GM18519 (cell line): ENCODE data around the gene SRCIN1.
"Not testable (repeated sequence)": the region's sequence is repeated elsewhere in the genome, so short reads cannot be mapped to it uniquely, and the experiment has no call there.

Source experiments
- ATAC-seq: cut with Tn5 transposase; IDR thresholded peaks from one replicate; pipeline ENCODE4 v1.9.1; 2021; ENCODE audit warnings: mild to moderate bottlenecking, moderate library complexity; ENCODE audit not compliant: unreplicated experiment, low FRiP score

Gene SRCIN1, protein sequence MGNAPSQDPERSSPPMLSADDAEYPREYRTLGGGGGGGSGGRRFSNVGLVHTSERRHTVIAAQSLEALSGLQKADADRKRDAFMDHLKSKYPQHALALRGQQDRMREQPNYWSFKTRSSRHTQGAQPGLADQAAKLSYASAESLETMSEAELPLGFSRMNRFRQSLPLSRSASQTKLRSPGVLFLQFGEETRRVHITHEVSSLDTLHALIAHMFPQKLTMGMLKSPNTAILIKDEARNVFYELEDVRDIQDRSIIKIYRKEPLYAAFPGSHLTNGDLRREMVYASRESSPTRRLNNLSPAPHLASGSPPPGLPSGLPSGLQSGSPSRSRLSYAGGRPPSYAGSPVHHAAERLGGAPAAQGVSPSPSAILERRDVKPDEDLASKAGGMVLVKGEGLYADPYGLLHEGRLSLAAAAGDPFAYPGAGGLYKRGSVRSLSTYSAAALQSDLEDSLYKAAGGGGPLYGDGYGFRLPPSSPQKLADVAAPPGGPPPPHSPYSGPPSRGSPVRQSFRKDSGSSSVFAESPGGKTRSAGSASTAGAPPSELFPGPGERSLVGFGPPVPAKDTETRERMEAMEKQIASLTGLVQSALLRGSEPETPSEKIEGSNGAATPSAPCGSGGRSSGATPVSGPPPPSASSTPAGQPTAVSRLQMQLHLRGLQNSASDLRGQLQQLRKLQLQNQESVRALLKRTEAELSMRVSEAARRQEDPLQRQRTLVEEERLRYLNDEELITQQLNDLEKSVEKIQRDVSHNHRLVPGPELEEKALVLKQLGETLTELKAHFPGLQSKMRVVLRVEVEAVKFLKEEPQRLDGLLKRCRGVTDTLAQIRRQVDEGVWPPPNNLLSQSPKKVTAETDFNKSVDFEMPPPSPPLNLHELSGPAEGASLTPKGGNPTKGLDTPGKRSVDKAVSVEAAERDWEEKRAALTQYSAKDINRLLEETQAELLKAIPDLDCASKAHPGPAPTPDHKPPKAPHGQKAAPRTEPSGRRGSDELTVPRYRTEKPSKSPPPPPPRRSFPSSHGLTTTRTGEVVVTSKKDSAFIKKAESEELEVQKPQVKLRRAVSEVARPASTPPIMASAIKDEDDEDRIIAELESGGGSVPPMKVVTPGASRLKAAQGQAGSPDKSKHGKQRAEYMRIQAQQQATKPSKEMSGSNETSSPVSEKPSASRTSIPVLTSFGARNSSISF

DNA sequence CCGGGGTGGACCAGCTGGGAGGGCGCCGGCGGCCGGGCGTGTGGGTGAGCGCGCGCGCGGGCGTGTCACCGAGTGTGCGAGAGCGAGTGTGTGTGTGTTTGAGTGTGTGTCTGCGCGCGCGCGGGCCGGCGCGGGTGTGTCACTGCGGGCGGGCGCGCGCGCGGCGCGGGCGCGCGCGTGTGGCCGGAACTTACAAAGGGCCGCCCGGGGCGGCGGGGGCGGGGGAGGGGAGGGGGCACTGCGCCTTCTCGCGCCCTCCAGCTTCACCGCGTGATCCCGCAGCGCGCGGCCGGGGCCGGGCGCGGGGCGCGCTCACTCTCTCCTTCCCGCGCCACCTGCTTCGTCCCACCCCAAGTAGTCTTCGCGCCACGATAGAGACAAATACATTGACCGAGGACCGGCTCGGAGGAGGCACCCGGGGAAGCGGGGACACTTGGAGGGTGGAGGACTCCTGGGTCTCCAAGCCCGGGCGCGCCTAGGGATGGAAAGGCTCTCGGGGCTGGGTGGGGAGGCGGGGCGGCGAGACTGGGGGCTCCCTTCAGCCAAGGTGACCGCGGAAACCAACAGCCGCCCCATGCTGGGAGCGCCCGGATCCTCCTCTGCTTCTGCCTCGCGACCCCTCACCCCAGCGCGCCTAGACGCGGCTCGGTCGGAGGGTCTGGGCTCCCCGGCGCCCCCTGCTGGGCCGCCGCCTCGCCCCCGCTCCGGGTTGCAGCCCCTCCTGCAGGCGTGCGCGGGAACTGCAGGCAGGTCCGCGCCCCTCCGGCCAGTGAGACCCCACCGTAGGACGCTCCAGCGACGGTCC lies at the start of gene SRCIN1:
TSS of gene SRCIN1 (minus strand) at position 112 of the 805 bp plus-strand sequence. CDS start 247 bp downstream, outside the sequence.
- ATAC-seq: no peak

DNA sequence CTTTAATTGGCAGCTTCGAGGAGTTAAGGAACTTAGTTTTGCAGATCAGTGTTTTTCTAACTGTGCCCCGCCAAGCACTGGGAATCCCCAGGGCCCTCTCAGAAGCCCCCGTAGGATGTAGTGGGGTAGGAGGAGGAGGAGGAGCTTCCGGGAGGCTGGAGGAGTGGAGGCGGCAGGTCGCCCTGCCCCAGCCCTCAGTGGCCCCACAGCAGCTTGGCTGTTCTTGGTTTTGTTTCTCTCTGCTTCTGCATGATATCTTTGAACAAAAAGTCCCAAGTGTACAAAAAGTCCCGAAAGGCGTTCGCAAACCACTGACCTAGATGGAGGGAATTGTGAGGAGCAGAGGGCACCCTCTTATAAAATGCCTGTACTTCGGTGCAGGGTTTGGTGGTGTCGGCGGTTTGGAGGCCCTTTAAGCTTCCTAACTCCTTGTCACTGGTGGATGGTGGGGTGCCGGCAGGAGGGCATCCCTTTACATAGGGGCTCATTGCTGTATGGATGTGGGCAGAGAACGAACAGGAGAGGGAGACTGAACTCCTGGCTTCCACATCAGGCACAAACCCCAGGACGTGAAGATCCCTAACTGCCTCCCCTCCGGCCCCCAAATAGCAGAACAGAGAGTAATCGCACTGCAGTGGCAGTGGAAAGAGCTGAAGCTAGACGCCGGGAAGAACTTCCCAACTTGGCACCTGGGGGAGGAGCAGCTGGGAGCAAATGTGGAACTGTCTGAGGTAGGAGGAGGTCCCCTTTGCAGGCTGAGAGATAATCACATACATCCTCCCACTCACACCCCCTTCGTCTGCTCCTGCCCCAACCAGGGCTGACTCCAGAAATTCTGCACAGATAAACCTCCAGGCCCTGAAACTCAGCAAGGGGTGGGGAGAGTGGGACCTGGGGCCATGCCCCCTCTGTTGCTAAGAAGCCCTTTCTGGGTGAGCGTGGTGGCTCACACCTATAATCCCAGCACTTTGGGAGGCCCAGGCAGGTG lies 49.0 kb upstream of the SRCIN1 start:
- no peak for ATAC-seq

DNA sequence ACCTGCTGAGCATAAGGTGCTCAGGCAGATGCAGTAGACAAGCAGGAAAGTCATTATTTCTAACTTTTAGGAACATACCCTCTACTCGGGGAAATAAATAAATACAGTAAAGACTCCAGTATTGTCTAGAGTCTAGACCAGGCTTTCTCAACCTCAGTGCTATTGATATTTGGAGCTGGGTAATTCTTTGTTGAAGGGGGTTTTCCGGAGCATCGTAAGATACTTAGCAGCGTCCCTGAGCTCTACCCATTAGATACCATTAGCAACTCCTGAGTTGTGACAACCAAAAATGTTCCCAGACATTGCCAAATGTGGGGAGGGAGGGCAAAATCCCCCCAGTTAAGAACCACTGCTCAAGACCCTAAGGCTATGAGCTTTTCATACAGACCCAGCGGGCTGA lies 47.9 kb upstream of the SRCIN1 start:
- no peak for ATAC-seq

DNA sequence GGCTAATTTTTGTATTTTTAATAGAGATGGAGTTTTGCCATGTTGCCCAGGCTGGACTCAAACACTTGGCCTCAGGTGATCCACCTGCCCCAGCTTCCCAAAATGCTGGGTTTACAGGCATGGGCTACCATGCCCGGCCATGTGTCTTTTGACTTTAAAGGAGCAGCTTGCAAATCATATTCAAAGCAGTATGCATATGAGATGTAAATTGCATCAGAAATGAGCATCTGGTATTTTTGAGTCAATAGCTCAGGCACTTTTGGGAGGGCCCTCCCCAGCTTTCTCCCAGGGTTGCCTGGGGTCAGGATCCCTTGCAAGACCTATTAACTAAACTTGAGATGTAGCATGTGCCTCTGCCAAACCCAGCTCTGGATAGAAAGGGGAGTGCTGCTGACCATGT lies 47.5 kb upstream of the SRCIN1 start:
- no peak for ATAC-seq

DNA sequence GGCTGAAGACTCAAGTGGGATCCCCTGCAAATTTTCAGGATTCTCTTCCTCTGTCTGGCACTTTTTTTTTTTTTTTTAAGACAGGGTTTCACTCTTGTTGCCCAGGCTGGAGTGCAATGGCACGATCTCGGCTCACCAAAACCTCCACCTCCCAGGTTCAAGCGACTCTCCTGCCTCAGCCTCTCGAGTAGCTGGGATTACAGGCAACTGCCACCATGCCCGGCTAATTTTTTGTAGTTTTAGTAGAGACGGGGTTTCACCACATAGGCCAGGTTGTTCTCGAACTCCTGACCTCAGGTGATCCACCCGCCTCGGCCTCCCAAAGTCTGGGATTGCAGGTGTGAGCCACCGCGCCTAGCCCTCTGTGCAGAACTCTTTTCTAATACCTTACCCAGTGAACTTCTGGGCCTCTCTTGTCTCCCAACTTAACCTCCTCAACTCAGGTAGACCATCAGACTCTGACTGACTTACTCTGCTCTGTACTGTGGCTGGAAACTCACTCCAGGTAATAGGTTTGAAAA lies 45.0 kb upstream of the SRCIN1 start:
- not testable (repeated sequence) for ATAC-seq

DNA sequence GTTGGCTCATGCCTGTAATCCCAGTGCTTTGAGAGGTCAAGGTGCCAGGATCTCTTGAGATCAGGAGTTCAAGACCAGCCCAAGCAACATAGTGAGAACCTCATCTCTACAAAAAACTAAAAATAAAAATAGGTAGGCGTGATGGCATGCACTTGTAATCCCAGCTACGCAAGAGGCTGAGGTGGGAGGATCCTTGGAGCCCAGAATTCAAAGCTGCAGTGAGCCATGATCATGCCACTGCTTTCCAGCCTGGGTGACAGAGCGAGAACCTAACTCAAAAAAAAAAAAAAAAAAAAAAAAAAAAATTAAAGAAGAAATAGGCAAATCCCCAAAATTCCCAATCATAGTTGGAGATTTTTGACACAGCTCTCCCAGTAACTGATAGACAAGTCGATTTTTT lies 32.2 kb upstream of the SRCIN1 start:
- ATAC-seq: no peak

DNA sequence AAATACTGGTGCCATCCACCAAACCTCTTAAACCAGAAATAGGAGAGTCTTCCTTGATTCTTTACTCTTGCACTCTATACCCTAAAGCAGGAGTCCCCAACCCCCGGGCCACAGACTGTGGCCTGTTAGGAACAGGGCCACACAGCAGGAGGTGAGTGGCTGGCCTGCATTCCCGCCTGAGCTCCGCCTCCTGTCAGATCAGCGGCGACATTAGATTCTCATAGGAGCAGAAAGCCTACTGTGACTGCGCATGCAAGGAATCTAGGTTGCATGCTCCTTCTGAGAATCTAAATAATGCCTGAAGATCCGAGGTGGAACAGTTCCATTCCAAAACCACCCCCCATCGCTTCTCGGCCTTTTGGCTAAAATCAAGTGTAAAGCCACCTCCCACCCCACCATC lies 30.3 kb upstream of the SRCIN1 start:
- ATAC-seq: no peak

DNA sequence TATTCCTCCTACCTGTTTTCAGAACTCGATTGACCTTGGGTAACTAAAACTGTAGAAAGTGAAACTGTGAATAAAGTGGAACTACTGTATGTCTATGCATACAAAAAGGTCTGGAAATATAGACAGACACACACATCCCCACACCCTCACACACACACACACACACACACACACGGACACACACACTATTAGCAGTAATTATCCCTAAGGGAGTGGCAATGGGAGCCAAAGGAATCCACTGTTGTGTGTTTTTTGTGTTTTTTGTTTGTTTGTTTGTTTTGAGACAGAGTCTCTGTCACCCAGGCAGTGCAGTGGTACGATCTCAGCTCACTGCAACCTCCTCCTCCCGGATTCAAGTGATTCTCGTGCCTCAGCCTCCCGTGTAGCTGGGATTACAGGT lies 26.6 kb upstream of the SRCIN1 start:
- no peak for ATAC-seq

DNA sequence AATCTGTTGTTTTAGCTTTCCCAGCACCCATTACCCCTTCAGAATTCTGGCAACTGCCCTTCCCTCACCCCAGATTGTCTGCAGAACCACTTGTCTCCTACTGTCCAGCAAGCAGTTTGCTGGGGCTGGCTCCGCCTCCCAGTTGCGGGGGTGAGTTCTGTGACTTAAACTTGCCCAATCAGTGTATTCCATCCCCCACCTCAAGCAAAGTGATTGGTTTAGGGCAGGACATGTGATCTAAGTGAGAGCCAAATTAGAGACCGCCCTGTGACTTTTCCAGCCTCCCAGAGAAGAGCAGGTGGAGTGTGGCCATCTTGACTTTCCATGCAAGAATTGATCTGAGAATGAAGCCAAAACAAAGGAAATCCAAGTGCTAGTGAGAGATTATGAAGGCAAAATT lies 22.7 kb upstream of the SRCIN1 start:
- no peak for ATAC-seq

DNA sequence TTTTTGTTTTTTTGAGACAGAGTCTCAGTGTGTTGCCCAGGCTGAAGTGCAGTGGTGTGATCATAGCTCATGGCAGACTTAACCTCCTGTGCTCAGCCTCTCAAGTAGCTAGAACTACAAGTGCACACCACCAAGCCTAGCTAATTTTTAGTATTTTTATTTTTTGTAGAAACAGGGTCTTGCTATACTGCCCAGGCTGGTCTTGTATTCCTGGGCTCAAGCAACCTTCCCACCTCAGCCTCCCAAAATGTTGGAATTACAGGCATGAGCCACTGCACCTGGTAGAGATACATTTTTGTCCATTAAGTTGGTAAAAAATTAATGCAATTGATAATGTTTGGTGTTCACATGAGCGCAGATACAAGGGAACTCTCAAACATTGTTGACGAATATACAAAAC lies 22.2 kb upstream of the SRCIN1 start:
- no peak for ATAC-seq

DNA sequence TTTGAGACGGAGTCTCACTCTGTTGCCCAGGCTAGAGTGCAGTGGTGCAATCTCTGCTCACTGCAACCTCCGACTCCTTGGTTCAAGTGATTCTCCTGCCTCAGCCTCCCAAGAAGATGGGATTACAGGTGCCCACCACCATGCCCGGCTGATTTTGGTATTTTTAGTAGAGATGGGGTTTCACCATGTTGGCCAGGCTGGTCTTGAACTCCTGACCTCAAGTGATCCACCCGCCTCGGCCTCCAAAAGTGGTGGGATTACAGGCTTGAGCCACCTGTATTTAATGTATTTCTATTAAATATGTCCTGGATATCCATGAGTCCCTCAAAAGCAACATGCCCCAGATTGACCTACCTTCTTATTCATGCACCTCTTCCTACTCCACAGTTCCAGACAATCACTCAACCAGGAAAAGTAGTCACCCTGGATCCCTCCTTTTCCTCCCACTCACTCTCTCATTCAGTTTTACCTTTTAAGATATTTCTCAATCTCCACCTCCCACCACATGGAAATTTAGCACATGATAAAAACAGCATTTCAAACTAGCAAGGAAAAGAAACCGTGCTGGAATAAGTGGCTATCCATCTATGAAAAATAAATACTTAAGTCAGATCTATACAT lies 21.0 kb upstream of the SRCIN1 start:
- not testable (repeated sequence) for ATAC-seq

DNA sequence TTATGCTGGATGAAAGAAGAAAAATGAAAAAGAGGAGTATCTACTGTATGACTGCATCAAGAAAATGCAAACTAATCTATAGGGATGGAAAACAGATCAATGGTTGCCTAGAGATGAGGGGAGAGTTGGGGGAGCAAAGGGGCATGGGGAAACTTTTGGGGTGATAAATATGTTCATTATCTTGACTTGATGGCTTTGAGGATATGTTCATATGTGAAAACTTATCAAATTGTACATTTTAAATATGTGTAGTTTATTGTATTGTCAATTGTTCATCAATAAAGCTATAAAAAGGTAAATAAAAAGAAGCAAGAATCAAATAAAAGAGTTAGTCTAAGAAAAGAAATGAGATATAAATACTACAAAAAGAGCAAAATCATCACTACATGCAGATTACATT lies 19.7 kb upstream of the SRCIN1 start:
- ATAC-seq: no peak

DNA sequence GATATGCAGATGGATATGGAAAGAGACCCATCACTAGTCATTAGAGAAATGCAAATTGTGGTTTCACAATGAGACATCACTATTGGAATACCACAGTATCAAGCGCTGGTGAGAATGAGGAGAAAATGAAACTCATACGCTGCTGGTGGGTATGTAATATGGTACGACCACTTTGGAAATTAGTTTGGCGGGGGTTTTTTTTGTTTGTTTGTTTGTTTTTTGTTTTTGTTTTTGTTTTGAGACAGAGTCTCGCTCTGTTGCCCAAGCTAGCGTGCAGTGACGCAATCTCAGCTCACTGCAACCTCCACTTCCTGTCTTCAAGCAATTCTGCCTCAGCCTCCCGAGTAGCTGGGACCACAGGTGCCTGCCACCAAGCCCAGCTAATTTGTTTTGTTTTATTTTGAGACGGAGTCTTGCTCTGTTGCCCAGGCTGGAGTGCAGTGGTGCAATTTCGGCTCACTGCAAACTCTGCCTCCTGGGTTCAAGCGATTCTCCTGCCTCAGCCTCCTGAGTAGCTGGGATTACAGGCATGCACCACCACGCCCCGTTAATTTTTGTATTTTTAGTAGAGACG lies 19.1 kb upstream of the SRCIN1 start:
- not testable (repeated sequence) for ATAC-seq

DNA sequence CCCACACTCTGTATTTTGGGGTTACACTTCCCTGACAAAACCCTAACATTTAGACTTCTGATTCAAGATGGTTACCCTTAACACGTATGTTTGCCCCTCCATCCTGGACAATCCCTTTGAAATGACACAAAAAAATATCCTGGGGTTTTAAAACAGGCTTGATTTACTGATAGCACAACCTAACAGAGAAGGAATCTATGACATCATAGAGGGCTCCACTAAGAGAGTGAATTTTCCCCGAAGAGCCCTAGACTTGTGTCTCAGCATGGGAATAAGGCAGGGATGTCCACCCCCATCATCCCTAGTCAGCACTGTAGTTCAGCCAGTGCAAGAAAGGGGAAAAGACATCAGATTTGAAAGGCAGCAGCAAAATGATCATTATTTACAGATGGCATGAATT lies 15.8 kb upstream of the SRCIN1 start:
- no peak for ATAC-seq

DNA sequence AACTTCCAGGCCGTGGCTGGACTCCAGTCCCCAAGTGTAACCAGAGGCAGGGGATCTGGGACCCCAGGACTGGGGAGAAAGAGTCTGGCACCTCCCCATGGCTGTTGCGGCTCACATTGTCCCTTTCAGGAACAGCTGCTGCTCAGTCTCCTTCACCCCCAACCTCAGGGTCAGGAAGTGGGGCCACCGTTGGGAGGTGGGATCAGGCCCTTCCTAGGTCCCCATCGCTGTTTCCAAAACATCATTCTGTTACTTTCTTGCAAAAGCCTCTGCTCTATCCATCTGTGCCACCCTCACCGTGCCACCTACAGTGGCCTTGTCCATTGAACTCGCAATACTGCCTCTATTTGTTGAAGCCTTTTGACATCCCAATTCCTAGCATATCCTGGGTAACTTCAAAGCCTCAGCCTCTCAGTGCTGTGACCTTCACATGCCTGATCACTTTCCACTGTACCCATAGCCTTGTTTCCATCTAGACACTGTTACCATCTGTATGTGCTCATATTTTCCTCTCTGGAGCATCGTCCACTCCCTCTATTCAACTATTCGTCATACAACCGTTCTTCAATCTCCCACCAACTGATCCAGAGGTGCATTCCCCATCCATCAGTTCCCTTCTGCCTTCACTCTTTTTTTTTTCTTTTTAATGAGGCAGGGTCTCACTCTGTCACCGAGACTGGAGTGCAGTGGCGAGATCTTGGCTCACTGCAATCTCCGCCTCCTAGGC lies 15.0 kb upstream of the SRCIN1 start:
- ATAC-seq: no peak

DNA sequence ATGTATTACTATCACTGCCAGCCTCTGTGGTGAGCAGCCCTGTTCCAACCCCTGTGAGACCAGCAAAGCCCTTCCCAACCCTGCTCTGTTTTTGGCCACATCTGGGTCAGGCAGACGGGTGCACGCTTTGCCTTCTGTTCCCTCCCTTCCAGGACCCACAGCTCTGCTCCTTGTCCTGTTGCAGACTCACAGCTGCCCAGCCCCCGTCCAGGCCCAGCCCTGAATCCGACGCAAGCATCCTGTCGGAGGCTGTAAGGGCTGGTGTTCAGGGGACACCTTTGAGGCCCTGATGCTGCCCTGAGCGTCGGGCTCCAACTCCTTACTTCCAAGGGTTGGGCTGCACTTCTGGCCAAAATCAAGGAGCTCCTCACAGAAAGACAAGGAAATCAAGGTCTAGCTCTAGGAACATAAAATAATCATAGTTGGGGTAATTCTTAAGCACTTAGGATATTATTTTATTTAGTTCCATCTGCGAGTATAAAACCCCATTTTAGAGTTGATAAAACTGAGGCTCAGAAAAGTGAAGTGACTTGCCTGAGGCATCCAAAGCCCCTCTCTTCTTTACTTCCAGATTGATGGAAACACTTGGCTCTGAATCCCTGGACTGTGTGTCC lies 14.3 kb upstream of the SRCIN1 start:
- no peak for ATAC-seq

DNA sequence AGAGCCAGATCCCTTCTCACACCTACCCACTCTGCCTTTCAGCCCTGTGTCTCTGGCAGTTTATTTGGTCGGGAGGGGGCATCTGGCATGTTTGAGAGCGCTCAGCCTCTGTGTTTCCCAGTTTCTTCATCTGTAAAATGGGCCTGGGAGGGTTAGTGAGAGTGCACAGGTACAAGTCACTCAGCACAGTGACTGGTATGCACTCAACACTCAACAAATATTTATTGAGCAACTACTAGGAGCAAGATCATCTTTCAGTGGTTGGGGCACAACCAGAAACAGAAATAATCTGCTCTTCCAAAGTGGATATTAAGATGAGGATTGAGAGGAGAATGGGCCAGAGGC lies 13.7 kb upstream of the SRCIN1 start:
- ATAC-seq: no peak
